Upper lobe of right lung (tissue), 1 donor: ENCODE results near the gene SLC7A11. TPM values are rescaled to one million over a fixed set of nuclear protein-coding genes. Genes with fewer than 3 reads are reported as not detected.
"Not testable (repeated sequence)": the region's sequence is repeated elsewhere in the genome, so short reads cannot be mapped to it uniquely, and the experiment has no call there.

Experiments used
- ATAC-seq: fragments of 200-7000 bp; cut with Tn5 transposase; one replicate; pipeline ENCODE4 v1.9.1; 2020; ENCODE audit warnings: mild to moderate bottlenecking, moderate library complexity
- DNase-seq: peaks from one replicate; pipeline ENCODE4 v3.0.0-alpha.2; 2020
- H3K27ac ChIP-seq: fragments of 200-600 bp; one replicate; pipeline ENCODE4 v1.8.0; 2022
- H3K27me3 ChIP-seq: fragments of 200-600 bp; one replicate; pipeline ENCODE4 v1.8.0; 2022; ENCODE audit warnings: mild to moderate bottlenecking
- H3K36me3 ChIP-seq: fragments of 200-600 bp; one replicate; pipeline ENCODE4 v1.8.0; 2022
- H3K4me1 ChIP-seq: fragments of 200-600 bp; one replicate; pipeline ENCODE4 v1.8.0; 2022
- H3K4me3 ChIP-seq: fragments of 200-600 bp; one replicate; pipeline ENCODE4 v1.8.0; 2022; ENCODE audit warnings: mild to moderate bottlenecking
- H3K9me3 ChIP-seq: fragments of 200-600 bp; one replicate; pipeline ENCODE4 v1.8.0; 2022
- CTCF ChIP-seq: fragments of 200-600 bp; IDR thresholded peaks from one replicate; pipeline ENCODE4 v1.8.0; 2022; ENCODE audit warnings: antibody characterized with exemption
- intact Hi-C: fragments of 100-400 bp; cut with DNase I; formaldehyde crosslinking; loops from one replicate; pipeline ENCODE4 v1.11.0; 2022
- total RNA-seq: library from RNA; stranded (reverse); fragmentation: NEBNext Ultra II Directional; extraction: Animal tissue kit (Norgen Biotek cat#: 25700); gene quantifications from one replicate; pipeline ENCODE4 v1.2.1, GENCODE V29; 2021
- donor health status: DM: no; HTN: yes; CAD: no; lungs with severe emphysema.

Gene SLC7A11
- total RNA-seq, 1 donor from 2014 or later: 3.8 TPM

- TF ChIP-seq CTCF: no peak
- no peak for ATAC-seq
- Histone ChIP-seq H3K27me3 (no peaks in the 10 kb centered on the region), H3K4me3 (no peak overlapping the region), H3K4me1 (no peaks in the 10 kb centered on the region), H3K9me3 (no peaks in the 10 kb centered on the region), H3K36me3 (no peaks in the 10 kb centered on the region), H3K27ac (no peak overlapping the region)
- no peak for DNase-seq
- intact Hi-C loops: no loop called here
Observed at GRCh38 chr4:138243369-138243768, 1.2 kb upstream of the SLC7A11 start.

GRCh38 chr4:138242834-138243156 lies 646 bp upstream of the SLC7A11 start:
- H3K27ac ChIP-seq: peak overlapping the region; percentile 76
- TF ChIP-seq CTCF: no peak
- H3K36me3 ChIP-seq: no peaks in the 10 kb centered on the region
- no peaks in the 10 kb centered on the region for H3K27me3 ChIP-seq
- peak overlapping the region; percentile 34 for H3K4me3 ChIP-seq
- H3K9me3 ChIP-seq: no peaks in the 10 kb centered on the region
- DNase-seq (no peak), ATAC-seq (no peak)
- intact Hi-C loops: no loop called here
- H3K4me1 ChIP-seq: no peaks in the 10 kb centered on the region

- intact Hi-C loops: no loop called here
- Histone ChIP-seq H3K27ac (peak overlapping the region; percentile 76), H3K36me3 (no peaks in the 10 kb centered on the region), H3K4me3 (peak overlapping the region; percentile 34), H3K9me3 (no peaks in the 10 kb centered on the region), H3K27me3 (no peaks in the 10 kb centered on the region), H3K4me1 (no peaks in the 10 kb centered on the region)
- DNase-seq (no peak), ATAC-seq (peak; percentile 25)
- TF ChIP-seq CTCF: no peak
Observed at GRCh38 chr4:138241281-138242075, 671 bp downstream of the SLC7A11 start.

GRCh38 chr4:138239491-138239890 lies 2.7 kb downstream of the SLC7A11 start:
- DNase-seq: no peak
- peaks cover 3% of the 10 kb centered on the region for H3K4me1 ChIP-seq
- no peaks in the 10 kb centered on the region for H3K9me3 ChIP-seq
- ATAC-seq: no peak
- H3K4me3 ChIP-seq: no peak overlapping the region
- intact Hi-C loops: no loop called here
- no peak for TF ChIP-seq CTCF
- no peaks in the 10 kb centered on the region for H3K36me3 ChIP-seq
- no peaks in the 10 kb centered on the region for H3K27me3 ChIP-seq
- H3K27ac ChIP-seq: no peak overlapping the region

GRCh38 chr4:138238521-138239292 lies 3.4 kb downstream of the SLC7A11 start:
- Histone ChIP-seq H3K27me3 (no peaks in the 10 kb centered on the region), H3K4me3 (no peak overlapping the region), H3K36me3 (no peaks in the 10 kb centered on the region), H3K27ac (no peak overlapping the region), H3K9me3 (no peaks in the 10 kb centered on the region), H3K4me1 (peaks cover 3% of the 10 kb centered on the region)
- no peak for ATAC-seq
- TF ChIP-seq CTCF: no peak
- no peak for DNase-seq
- intact Hi-C loops: no loop called here

GRCh38 chr4:138237132-138237531 lies 5.0 kb downstream of the SLC7A11 start:
- H3K27me3 ChIP-seq, ATAC-seq, H3K4me1 ChIP-seq, DNase-seq, H3K36me3 ChIP-seq, intact Hi-C loops, H3K4me3 ChIP-seq, H3K27ac ChIP-seq, H3K9me3 ChIP-seq: not testable (repeated sequence)
